Suprapubic skin (tissue), 3 donors: Measurements from ENCODE around the gene LRRTM4.

Source experiments
- CTCF ChIP-seq, 2 donors: fragments of 200-600 bp in 1 of 2; fragments of 450-650 bp in 1 of 2; sonication (generic) in 1 of 2; IDR thresholded peaks; one replicate each; pipeline ENCODE4 v1.5.1; 2016 to 2019; ENCODE audit warnings: antibody characterized with exemption in 2 of 2, mild to moderate bottlenecking in 1 of 2, moderate library complexity in 1 of 2
- EP300 ChIP-seq: sonication (generic); formaldehyde crosslinking; IDR thresholded peaks from one replicate; pipeline ENCODE4 v1.6.1; 2017; ENCODE audit warnings: antibody characterized with exemption

- no peak for TF ChIP-seq EP300
- TF ChIP-seq CTCF (IDR thresholded peaks at IDR 0.05) = no peak
Observed at GRCh38 chr2:77270433-77270832, 251.7 kb downstream of the LRRTM4 start.
